Measurements from ENCODE around the gene IL1RL2.

The IL1RL2 gene

DNA sequence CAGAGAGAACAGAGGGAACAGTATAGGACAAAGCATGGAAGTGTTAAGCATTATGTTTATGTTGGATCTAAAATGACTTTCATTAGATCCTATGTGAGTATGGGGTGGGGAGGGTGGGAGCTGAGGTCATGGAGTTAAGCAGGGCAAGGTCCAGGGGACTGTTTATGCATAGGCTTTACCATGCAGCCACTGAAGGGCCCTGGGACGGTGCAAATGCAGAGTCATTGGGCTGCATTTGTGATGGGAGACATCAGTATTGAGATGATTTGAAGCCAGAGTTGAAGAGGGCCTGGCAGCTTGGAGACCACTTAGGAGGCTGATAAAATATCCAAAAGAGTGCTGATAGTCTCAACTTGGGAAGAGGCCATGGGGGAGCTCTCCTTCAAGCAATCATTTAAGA is 22.7 kb downstream of the IL1RL2 start:
- H3K27ac ChIP-seq (replicated peaks) = no peak overlapping the region
- TF ChIP-seq SPI1 (IDR thresholded peaks at IDR 0.05; ENCODE audit: borderline replicate concordance, low read depth) (no peak), REST (IDR thresholded peaks at IDR 0.05; ENCODE audit: insufficient replicate concordance, low read depth) (no peak)
- H3K27me3 ChIP-seq (ENCODE audit: insufficient read depth, poor library complexity, severe bottlenecking) = no peaks in the 10 kb centered on the region
- no peak for DNase-seq (ENCODE audit: low read depth in 1 of 2, low spot score in 1 of 2)
- H3K4me3 ChIP-seq (replicated peaks; ENCODE audit: insufficient read depth, low read length) = no peak overlapping the region

- DNase-seq (ENCODE audit: low read depth in 1 of 2, low spot score in 1 of 2) = no peak
- H3K27me3 ChIP-seq (ENCODE audit: insufficient read depth, poor library complexity, severe bottlenecking) = no peaks in the 10 kb centered on the region
- H3K4me3 ChIP-seq (replicated peaks; ENCODE audit: insufficient read depth, low read length) = no peak overlapping the region
- H3K27ac ChIP-seq (replicated peaks) = no peak overlapping the region
- no peak for TF ChIP-seq POLR2AphosphoS5 (IDR thresholded peaks at IDR 0.05; ENCODE audit: low read depth)
- no peak for TF ChIP-seq GABPA (IDR thresholded peaks at IDR 0.05; ENCODE audit: low read depth)
- no peak for TF ChIP-seq SPI1 (IDR thresholded peaks at IDR 0.05; ENCODE audit: borderline replicate concordance, low read depth)
- no peak for TF ChIP-seq REST (IDR thresholded peaks at IDR 0.05; ENCODE audit: insufficient replicate concordance, low read depth)
- TF ChIP-seq CTCF (IDR thresholded peaks at IDR 0.05; ENCODE audit: insufficient read depth, low read length) = no peak
These were observed 30.2 kb downstream of the IL1RL2 start for GRCh38 chr2:102217032-102217431.

DNA sequence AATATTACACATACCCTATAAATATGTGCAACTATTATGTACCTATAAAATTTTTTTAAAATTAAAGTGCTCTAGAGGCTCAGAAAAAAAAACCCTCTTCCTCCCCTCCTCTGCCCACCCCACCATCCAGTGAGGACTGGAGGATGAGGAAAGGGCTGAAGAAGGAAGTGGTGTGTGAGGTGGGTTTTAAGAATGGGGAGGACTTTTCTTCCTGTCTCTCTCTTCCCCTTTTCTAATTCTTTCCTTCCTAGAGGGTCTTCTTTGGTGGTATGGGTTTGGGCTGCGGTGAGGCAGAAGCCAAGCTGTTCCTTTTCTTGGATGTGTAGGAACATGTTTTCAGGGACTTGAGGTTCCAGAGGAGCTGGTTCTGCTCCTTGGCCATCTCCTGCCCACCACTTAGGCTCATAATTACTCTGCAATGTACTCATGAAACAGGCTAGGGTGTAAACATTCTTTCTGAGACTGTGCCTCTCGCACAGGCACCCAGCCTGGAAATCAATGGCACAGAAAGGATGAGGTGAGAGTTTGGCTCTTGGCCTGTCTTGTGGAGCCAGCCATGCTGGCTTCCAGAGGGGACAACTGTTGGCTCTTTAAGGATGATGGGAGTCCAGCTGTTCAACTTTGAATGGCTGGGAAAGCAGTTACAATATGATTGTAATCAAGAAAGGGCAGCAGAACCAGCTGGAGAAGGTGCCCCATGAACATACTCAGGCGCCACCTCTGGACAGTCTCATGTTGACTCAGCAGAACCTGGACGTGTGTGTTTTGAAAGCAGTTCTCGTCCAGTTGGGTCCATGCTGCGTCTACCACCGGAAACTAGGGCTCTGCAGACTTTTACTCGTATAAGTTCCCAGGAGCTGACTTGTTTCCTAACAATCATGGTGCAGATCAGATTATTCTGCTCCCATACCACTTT is 38.3 kb downstream of the IL1RL2 start:
- peak in 1 of 2 experiments; percentile 31 for DNase-seq (ENCODE audit: low read depth in 1 of 2, low spot score in 1 of 2)
- Histone ChIP-seq H3K4me3 (replicated peaks; ENCODE audit: insufficient read depth, low read length) (no peak overlapping the region), H3K27ac (replicated peaks) (no peak overlapping the region; the same call in 1 of the 2 replicates), H3K27me3 (ENCODE audit: insufficient read depth, poor library complexity, severe bottlenecking) (no peaks in the 10 kb centered on the region)
- TF ChIP-seq REST (IDR thresholded peaks at IDR 0.05; ENCODE audit: insufficient replicate concordance, low read depth) (no peak), GABPA (IDR thresholded peaks at IDR 0.05; ENCODE audit: low read depth) (no peak), SPI1 (IDR thresholded peaks at IDR 0.05; ENCODE audit: borderline replicate concordance, low read depth) (peak; percentile 94)

GRCh38 chr2:102226171-102226570 is 39.3 kb downstream of the IL1RL2 start:
- Histone ChIP-seq H3K4me3 (replicated peaks; ENCODE audit: insufficient read depth, low read length) (no peak overlapping the region), H3K27me3 (ENCODE audit: insufficient read depth, poor library complexity, severe bottlenecking) (no peaks in the 10 kb centered on the region), H3K27ac (replicated peaks) (no peak overlapping the region)
- no peak for TF ChIP-seq GABPA (IDR thresholded peaks at IDR 0.05; ENCODE audit: low read depth)
- TF ChIP-seq SPI1 (IDR thresholded peaks at IDR 0.05; ENCODE audit: borderline replicate concordance, low read depth) = no peak
- TF ChIP-seq REST (IDR thresholded peaks at IDR 0.05; ENCODE audit: insufficient replicate concordance, low read depth) = no peak
- TF ChIP-seq CTCF (IDR thresholded peaks at IDR 0.05; ENCODE audit: insufficient read depth, low read length) = no peak
- TF ChIP-seq POLR2AphosphoS5 (IDR thresholded peaks at IDR 0.05; ENCODE audit: low read depth) = no peak
- DNase-seq (ENCODE audit: low read depth in 1 of 2, low spot score in 1 of 2) = no peak

Measured in HL-60 (cell line).